Left ventricle myocardium inferior (tissue), 1 donor: Measurements from ENCODE around the gene UBQLN1. TPM values are rescaled to one million over a fixed set of nuclear protein-coding genes. Genes with fewer than 3 reads are reported as not detected.

ENCODE experiments used
- DNase-seq: peaks from one replicate; pipeline ENCODE4 v3.0.0-alpha.2; 2020
- H3K27ac ChIP-seq: fragments of 200-600 bp; replicated peaks from 2 replicates; pipeline ENCODE4 v1.8.0; 2021
- H3K27me3 ChIP-seq: fragments of 200-600 bp; 2 replicates; pipeline ENCODE4 v1.8.0; 2021; ENCODE audit warnings: low read depth
- H3K36me3 ChIP-seq: fragments of 200-600 bp; 2 replicates; pipeline ENCODE4 v1.8.0; 2021
- H3K4me1 ChIP-seq: fragments of 200-600 bp; 2 replicates; pipeline ENCODE4 v1.8.0; 2021
- H3K4me3 ChIP-seq: fragments of 200-600 bp; 2 replicates; pipeline ENCODE4 v1.8.0; 2021; ENCODE audit warnings: mild to moderate bottlenecking, moderate library complexity
- H3K9me3 ChIP-seq: fragments of 200-600 bp; replicated peaks from 2 replicates; pipeline ENCODE4 v1.8.0; 2021
- CTCF ChIP-seq: fragments of 200-600 bp; IDR thresholded peaks from 2 replicates; pipeline ENCODE4 v1.8.0; 2021; ENCODE audit warnings: antibody characterized with exemption, mild to moderate bottlenecking, borderline replicate concordance
- intact Hi-C: fragments of 100-400 bp; cut with micrococcal nuclease; formaldehyde crosslinking; loops from one replicate; pipeline ENCODE4 v1.11.0; 2022
- total RNA-seq: library from RNA; stranded (reverse); fragmentation: NEBNext Ultra II Directional; extraction: Animal tissue kit (Norgen Biotek cat#: 25700); gene quantifications from one replicate; pipeline ENCODE4 v1.2.1, GENCODE V29; 2021
- donor health status: DM: no; HTN: yes; CAD: no; lungs with severe emphysema.

UBQLN1 gene
- total RNA-seq, 1 donor from 2014 or later = 92.8 TPM

GRCh38 chr9:83655433-83655832, 52.3 kb downstream of the UBQLN1 start:
- Histone ChIP-seq H3K27me3 (no peaks in the 10 kb centered on the region), H3K36me3 (peaks cover 83% of the 10 kb centered on the region)
- intact Hi-C loops = no loop called here

GRCh38 chr9:83652433-83652832, 55.3 kb downstream of the UBQLN1 start:
- DNase-seq = no peak
- TF ChIP-seq CTCF = no peak
- Histone ChIP-seq H3K27me3 (no peaks in the 10 kb centered on the region), H3K4me1 (peaks cover 16% of the 10 kb centered on the region), H3K9me3 (peaks cover 12% of the 10 kb centered on the region), H3K36me3 (peaks cover 58% of the 10 kb centered on the region), H3K27ac (no peak overlapping the region), H3K4me3 (no peak overlapping the region)
- intact Hi-C loops = no loop called here

More at GRCh38 chr9:83655433-83655832, 52.3 kb downstream of the UBQLN1 start:
- H3K4me1 ChIP-seq = peaks cover 4% of the 10 kb centered on the region
- TF ChIP-seq CTCF = no peak
- H3K27ac ChIP-seq = no peak overlapping the region
- DNase-seq = no peak
- H3K4me3 ChIP-seq = no peak overlapping the region
- H3K9me3 ChIP-seq = peaks cover 12% of the 10 kb centered on the region

- Histone ChIP-seq H3K27me3 (no peaks in the 10 kb centered on the region), H3K4me1 (peaks cover 21% of the 10 kb centered on the region), H3K27ac (no peak overlapping the region), H3K9me3 (peaks cover 12% of the 10 kb centered on the region), H3K4me3 (no peak overlapping the region), H3K36me3 (peaks cover 49% of the 10 kb centered on the region)
- TF ChIP-seq CTCF = no peak
- intact Hi-C loops = no loop called here
- no peak for DNase-seq
These were observed 56.2 kb downstream of the UBQLN1 start for GRCh38 chr9:83651558-83651957.

GRCh38 chr9:83649515-83649914, 58.2 kb downstream of the UBQLN1 start:
- Histone ChIP-seq H3K4me3 (no peak overlapping the region), H3K36me3 (peaks cover 29% of the 10 kb centered on the region), H3K27me3 (no peaks in the 10 kb centered on the region), H3K4me1 (peaks cover 19% of the 10 kb centered on the region), H3K27ac (peak overlapping the region; percentile 33), H3K9me3 (peaks cover 12% of the 10 kb centered on the region)
- no peak for DNase-seq
- TF ChIP-seq CTCF = no peak
- intact Hi-C loops = no loop called here

- Histone ChIP-seq H3K27ac (peak overlapping the region; percentile 33), H3K36me3 (peaks cover 24% of the 10 kb centered on the region), H3K4me3 (no peak overlapping the region), H3K9me3 (peaks cover 12% of the 10 kb centered on the region), H3K27me3 (no peaks in the 10 kb centered on the region), H3K4me1 (peaks cover 19% of the 10 kb centered on the region)
- intact Hi-C loops = no loop called here
- DNase-seq = peak; percentile 68
- TF ChIP-seq CTCF = peak; percentile 77
These were observed 58.7 kb downstream of the UBQLN1 start for GRCh38 chr9:83649080-83649479.
